Measurements from ENCODE around the gene OR8B8. TPM values are rescaled to one million over a fixed set of nuclear protein-coding genes. Genes with fewer than 3 reads are reported as not detected.

OR8B8 gene
- total and polyA plus RNA-seq, 2 donors (not counting 3 experiments of a cell fraction or from before 2014, with no cell fraction given), result not detected

DNA sequence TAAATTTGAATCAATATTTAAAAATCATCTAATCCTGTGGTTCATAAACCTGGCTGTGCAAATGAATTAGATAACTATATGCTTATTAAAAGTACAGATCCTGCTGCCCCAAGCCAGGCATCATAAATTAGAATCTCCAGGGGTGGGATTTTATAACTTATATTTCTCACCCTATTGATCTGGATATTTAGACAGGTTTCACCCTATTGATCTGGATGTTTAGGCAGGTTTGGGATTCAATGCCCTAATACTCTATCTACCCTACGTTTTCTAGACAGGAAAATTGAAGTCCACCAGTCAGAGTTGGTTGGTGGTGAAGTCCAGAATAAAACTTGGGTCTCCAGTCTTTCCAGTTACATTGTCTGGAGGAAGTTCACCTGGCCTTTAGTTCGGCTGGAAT lies 2.6 kb downstream of the OR8B8 start:
- no peak for TF ChIP-seq FOS (IDR thresholded peaks at IDR 0.05; ENCODE audit: borderline replicate concordance, insufficient read depth, low read length)
- TF ChIP-seq, protein P1, sequence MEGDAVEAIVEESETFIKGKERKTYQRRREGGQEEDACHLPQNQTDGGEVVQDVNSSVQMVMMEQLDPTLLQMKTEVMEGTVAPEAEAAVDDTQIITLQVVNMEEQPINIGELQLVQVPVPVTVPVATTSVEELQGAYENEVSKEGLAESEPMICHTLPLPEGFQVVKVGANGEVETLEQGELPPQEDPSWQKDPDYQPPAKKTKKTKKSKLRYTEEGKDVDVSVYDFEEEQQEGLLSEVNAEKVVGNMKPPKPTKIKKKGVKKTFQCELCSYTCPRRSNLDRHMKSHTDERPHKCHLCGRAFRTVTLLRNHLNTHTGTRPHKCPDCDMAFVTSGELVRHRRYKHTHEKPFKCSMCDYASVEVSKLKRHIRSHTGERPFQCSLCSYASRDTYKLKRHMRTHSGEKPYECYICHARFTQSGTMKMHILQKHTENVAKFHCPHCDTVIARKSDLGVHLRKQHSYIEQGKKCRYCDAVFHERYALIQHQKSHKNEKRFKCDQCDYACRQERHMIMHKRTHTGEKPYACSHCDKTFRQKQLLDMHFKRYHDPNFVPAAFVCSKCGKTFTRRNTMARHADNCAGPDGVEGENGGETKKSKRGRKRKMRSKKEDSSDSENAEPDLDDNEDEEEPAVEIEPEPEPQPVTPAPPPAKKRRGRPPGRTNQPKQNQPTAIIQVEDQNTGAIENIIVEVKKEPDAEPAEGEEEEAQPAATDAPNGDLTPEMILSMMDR (IDR thresholded peaks at IDR 0.05; ENCODE audit: extremely low read depth in 1 of 2, insufficient read depth in 1 of 2, low read depth in 1 of 2, low read length in 2 of 2), result no peak
- no peak for TF ChIP-seq POLR2A (IDR thresholded peaks at IDR 0.05; ENCODE audit: low read depth, low read length)
- no peak for TF ChIP-seq POLR2AphosphoS5 (IDR thresholded peaks at IDR 0.05; ENCODE audit: insufficient read depth, low read depth, low read length)
- TF ChIP-seq, protein P2, sequence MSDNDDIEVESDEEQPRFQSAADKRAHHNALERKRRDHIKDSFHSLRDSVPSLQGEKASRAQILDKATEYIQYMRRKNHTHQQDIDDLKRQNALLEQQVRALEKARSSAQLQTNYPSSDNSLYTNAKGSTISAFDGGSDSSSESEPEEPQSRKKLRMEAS (IDR thresholded peaks at IDR 0.05; ENCODE audit: insufficient read depth, insufficient read length), result no peak
- TF ChIP-seq EZH2 (IDR thresholded peaks at IDR 0.05; ENCODE audit: borderline replicate concordance, low read depth, low read length, severe bottlenecking), result no peak
- TF ChIP-seq GATA2 (IDR thresholded peaks at IDR 0.05; ENCODE audit: insufficient read depth, insufficient read length, low read depth, low read length), result no peak
- H4K20me1 ChIP-seq (replicated peaks; ENCODE audit: control insufficient read depth, extremely low read depth, insufficient read depth, low read length), result no peaks in the 10 kb centered on the region
- H3K4me1 ChIP-seq (ENCODE audit: control insufficient read depth, extremely low read depth, insufficient read depth, low read length), result no peaks in the 10 kb centered on the region
- no TSS peak for BruUV-seq (replicated peaks)
- intact Hi-C loops (cut with micrococcal nuclease) (no loop called here), dilution Hi-C loops (cut with MboI; ENCODE audit: extremely low pct_ligation_motif_present, low sequenced_read_pairs) (no loop called here)
- no peak for DNase-seq (ENCODE audit: low read depth, low spot score)
- H3K9me3 ChIP-seq (replicated peaks; ENCODE audit: control insufficient read depth, insufficient read depth, low read length), result no peaks in the 10 kb centered on the region
- H3K27ac ChIP-seq (ENCODE audit: insufficient read depth, low read depth, low read length), result no peak overlapping the region
- H3K36me3 ChIP-seq (ENCODE audit: control insufficient read depth in 2 of 2, extremely low read depth in 1 of 2, insufficient read depth in 2 of 2, low read length in 2 of 2), result no peaks in the 10 kb centered on the region
- ChIA-PET CTCF (interaction anchor here (2.6 kb wide), 1 partner anchor 143 kb away, joined by 9 read pairs; no protein-coding TSS in a partner anchor), POLR2A (no interaction called here)
- no peak overlapping the region for H3K9ac ChIP-seq (replicated peaks; ENCODE audit: extremely low read depth, insufficient read depth, low read length)
- no peak overlapping the region for H3K4me3 ChIP-seq (replicated peaks in 1 of 3; ENCODE audit: insufficient read depth in 1 of 3, low read depth in 1 of 3, low read length in 3 of 3)
- H2AFZ ChIP-seq (ENCODE audit: low read depth, low read length), result no peak overlapping the region
- no peaks in the 10 kb centered on the region for H3K79me2 ChIP-seq (ENCODE audit: control insufficient read depth, insufficient read depth, low read length)
- no peak overlapping the region for H3K4me2 ChIP-seq (ENCODE audit: insufficient read depth, low read length)
- H3K27me3 ChIP-seq (ENCODE audit: control insufficient read depth in 2 of 2, insufficient read depth in 2 of 2, low read length in 2 of 2), result no peaks in the 10 kb centered on the region
- no peak for FAIRE-seq
- no peaks in the 10 kb centered on the region for H3K9me1 ChIP-seq (replicated peaks; ENCODE audit: control insufficient read depth, extremely low read depth, insufficient read depth, low read length)

Measured in endothelial cell of umbilical vein (primary cell).